H9 (cell line): ENCODE data around the gene RAB5IF. TPM values are rescaled to one million over a fixed set of nuclear protein-coding genes. Genes with fewer than 3 reads are reported as not detected.

Source experiments
- DNase-seq: peaks from one replicate; pipeline ENCODE4 v3.0.0-alpha.2; 2017
- H2AFZ ChIP-seq: one replicate; pipeline ENCODE4 v1.6.1; 2013; ENCODE audit warnings: mild to moderate bottlenecking, low read length, control low read depth, moderate library complexity
- H2AK5ac ChIP-seq: 2 replicates; pipeline ENCODE4 v1.6.1; 2013; ENCODE audit warnings: low read length, control low read depth, mixed read lengths; ENCODE audit not compliant: insufficient read length
- H2BK120ac ChIP-seq: one replicate; pipeline ENCODE4 v1.6.1; 2013; ENCODE audit warnings: low read depth, mild to moderate bottlenecking, low read length, control low read depth, inconsistent platforms; ENCODE audit not compliant: poor library complexity, severe bottlenecking
- H2BK12ac ChIP-seq: 2 replicates; pipeline ENCODE4 v1.6.1; 2013; ENCODE audit warnings: low read length, control low read depth, mixed read lengths, low read depth; ENCODE audit not compliant: insufficient read length
- H2BK15ac ChIP-seq: 2 replicates; pipeline ENCODE4 v1.6.1; 2013; ENCODE audit warnings: low read depth, low read length, control low read depth
- H2BK20ac ChIP-seq: one replicate; pipeline ENCODE4 v1.6.1; 2013; ENCODE audit warnings: low read depth, mild to moderate bottlenecking, low read length, control low read depth, inconsistent platforms; ENCODE audit not compliant: poor library complexity, severe bottlenecking
- H2BK5ac ChIP-seq: 2 replicates; pipeline ENCODE4 v1.6.1; 2013; ENCODE audit warnings: low read length, control low read depth, mixed read lengths; ENCODE audit not compliant: insufficient read length
- H3K14ac ChIP-seq: 2 replicates; pipeline ENCODE4 v1.6.1; 2013; ENCODE audit warnings: low read length, control low read depth; ENCODE audit not compliant: insufficient read depth
- H3K18ac ChIP-seq: 2 replicates; pipeline ENCODE4 v1.6.1; 2013; ENCODE audit warnings: low read depth, mild to moderate bottlenecking, mixed read lengths, low read length, control low read depth; ENCODE audit not compliant: insufficient read length
- H3K23ac ChIP-seq: 2 replicates; pipeline ENCODE4 v1.6.1; 2013; ENCODE audit warnings: low read length, control low read depth, mixed read lengths, low read depth; ENCODE audit not compliant: insufficient read length
- H3K23me2 ChIP-seq: 2 replicates; pipeline ENCODE4 v1.6.1; 2013; ENCODE audit warnings: low read depth, mild to moderate bottlenecking, mixed read lengths, low read length, control low read depth; ENCODE audit not compliant: insufficient read length, poor library complexity, severe bottlenecking
- H3K27ac ChIP-seq: 2 replicates; pipeline ENCODE4 v1.5.1; 2013; ENCODE audit warnings: low read length, control low read depth, mixed read lengths, low read depth; ENCODE audit not compliant: insufficient read length
- H3K27me3 ChIP-seq: 2 replicates; pipeline ENCODE4 v1.6.1; 2013; ENCODE audit warnings: low read length, control low read depth, inconsistent platforms; ENCODE audit not compliant: insufficient read depth
- H3K4ac ChIP-seq: 2 replicates; pipeline ENCODE4 v1.6.1; 2013; ENCODE audit warnings: low read depth, mild to moderate bottlenecking, control low read depth, inconsistent platforms, low read length, moderate library complexity
- H3K4me1 ChIP-seq: 2 replicates; pipeline ENCODE4 v1.6.1; 2013; ENCODE audit warnings: low read length, control low read depth, inconsistent platforms; ENCODE audit not compliant: insufficient read depth
- H3K4me2 ChIP-seq: 2 replicates; pipeline ENCODE4 v1.6.1; 2013; ENCODE audit warnings: low read length, control low read depth, mixed read lengths; ENCODE audit not compliant: insufficient read length, insufficient read depth
- H3K56ac ChIP-seq: 2 replicates; pipeline ENCODE4 v1.6.1; 2013; ENCODE audit warnings: low read depth, mild to moderate bottlenecking, mixed read lengths, low read length, control low read depth; ENCODE audit not compliant: insufficient read length
- H3K79me1 ChIP-seq: 2 replicates; pipeline ENCODE4 v1.6.1; 2013; ENCODE audit warnings: low read depth, mild to moderate bottlenecking, moderate library complexity, low read length, control low read depth, inconsistent platforms; ENCODE audit not compliant: insufficient read depth, poor library complexity, severe bottlenecking
- H3K79me2 ChIP-seq: 2 replicates; pipeline ENCODE4 v1.6.1; 2013; ENCODE audit warnings: low read length, control low read depth, inconsistent platforms; ENCODE audit not compliant: insufficient read depth
- H3K9ac ChIP-seq: 2 replicates; pipeline ENCODE4 v1.6.1; 2013; ENCODE audit warnings: low read length, control low read depth, mixed read lengths; ENCODE audit not compliant: insufficient read length; ENCODE audit errors: extremely low read depth
- H3K9me3 ChIP-seq: one replicate; pipeline ENCODE4 v1.6.1; 2013; ENCODE audit warnings: low read depth, low read length, inconsistent platforms; ENCODE audit not compliant: control insufficient read depth
- H3T11ph ChIP-seq: one replicate; pipeline ENCODE4 v1.6.1; 2013; ENCODE audit warnings: mild to moderate bottlenecking, low read length, control low read depth, inconsistent platforms
- H4K20me1 ChIP-seq: one replicate; pipeline ENCODE4 v1.6.1; 2013; ENCODE audit not compliant: control insufficient read depth, insufficient read length, insufficient read depth
- H4K5ac ChIP-seq: 2 replicates; pipeline ENCODE4 v1.6.1; 2013; ENCODE audit warnings: low read depth, mild to moderate bottlenecking, mixed read lengths, low read length, control low read depth; ENCODE audit not compliant: insufficient read length
- H4K8ac ChIP-seq: replicated peaks from 2 replicates; pipeline ENCODE4 v1.6.1; 2013; ENCODE audit warnings: low read length, control low read depth, mixed read lengths, low read depth; ENCODE audit not compliant: insufficient read length
- H4K91ac ChIP-seq: 2 replicates; pipeline ENCODE4 v1.6.1; 2013; ENCODE audit warnings: low read depth, mild to moderate bottlenecking, moderate library complexity, mixed read lengths, low read length, control low read depth; ENCODE audit not compliant: insufficient read length
- H3K27ac Mint-ChIP-seq, 3 experiments: 2 replicates in 2 of 3; 3 replicates in 1 of 3; pipeline ENCODE4 v1.8.0; 2020 to 2021; ENCODE audit warnings: mixed read lengths in 3 of 3, mild to moderate bottlenecking in 1 of 3, moderate library complexity in 1 of 3
- H3K27me3 Mint-ChIP-seq: 2 replicates; pipeline ENCODE4 v1.8.0; 2021; ENCODE audit warnings: low read depth, mild to moderate bottlenecking, moderate library complexity, mixed read lengths
- H3K36me3 Mint-ChIP-seq, 3 experiments: 2 replicates in 2 of 3; 3 replicates in 1 of 3; pipeline ENCODE4 v1.8.0; 2020 to 2021; ENCODE audit warnings: low read depth in 3 of 3, mixed read lengths in 3 of 3; ENCODE audit not compliant: insufficient read depth in 1 of 3
- H3K4me1 Mint-ChIP-seq, 2 experiments: 2 replicates each; pipeline ENCODE4 v1.8.0; 2020; ENCODE audit warnings: mixed read lengths in 2 of 2
- H3K4me3 Mint-ChIP-seq, 2 experiments: 2 replicates in 1 of 2; 3 replicates in 1 of 2; pipeline ENCODE4 v1.8.0; 2020 to 2021; ENCODE audit warnings: mild to moderate bottlenecking in 2 of 2, mixed read lengths in 2 of 2, moderate library complexity in 1 of 2
- H3K9me3 Mint-ChIP-seq, 2 experiments: 2 replicates in 1 of 2; 3 replicates in 1 of 2; pipeline ENCODE4 v1.8.0; 2020; ENCODE audit warnings: mild to moderate bottlenecking in 2 of 2, mixed read lengths in 2 of 2, moderate library complexity in 1 of 2
- CTCF ChIP-seq: fragments of 200-600 bp; sonication (generic); conservative IDR thresholded peaks from 3 replicates; pipeline ENCODE4 v1.8.0; 2021; ENCODE audit warnings: antibody characterized with exemption, mild to moderate bottlenecking
- WGBS: extraction: QIAGEN DNeasy Blood & Tissue Kit; methylation state at CpG from one replicate; pipeline ENCODE4 v1.1.7; 2013; ENCODE audit warnings: missing lambda C conversion rate, low lambda C conversion rate, mixed read lengths; ENCODE audit not compliant: insufficient read length; ENCODE audit errors: extremely low coverage; 5-methylcytosine and 5-hydroxymethylcytosine counted together
- total RNA-seq: library from RNA; stranded (reverse); gene quantifications from 2 replicates; pipeline ENCODE4 v1.2.1, GENCODE V29; 2021

The RAB5IF gene
- total RNA-seq, 1 experiment from 2014 or later: 96.5 TPM

DNA sequence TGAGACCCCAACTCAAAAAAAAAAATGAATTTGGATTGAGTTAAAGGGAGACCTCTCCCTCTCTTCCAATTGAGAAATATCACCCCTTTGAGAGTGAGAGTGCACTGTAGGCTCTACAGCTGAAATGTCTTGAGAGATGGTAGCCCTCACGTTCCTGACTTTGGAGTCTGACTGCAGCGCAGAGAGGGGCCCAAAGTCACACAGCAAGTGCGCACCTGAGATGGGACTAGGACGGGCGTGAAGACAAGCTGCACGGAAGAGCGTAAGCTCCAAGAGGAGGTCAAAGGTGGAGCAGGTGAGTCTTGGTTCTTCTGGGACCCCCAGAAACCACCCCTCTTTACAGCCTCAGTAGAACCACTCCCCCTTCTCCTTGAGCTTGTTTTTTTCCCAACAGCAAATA lies 39.8 kb downstream of the RAB5IF start:
- no peak overlapping the region for H2BK20ac ChIP-seq
- H3K9me3 ChIP-seq: no peaks in the 10 kb centered on the region
- TF ChIP-seq CTCF: no peak
- H3K23ac ChIP-seq: no peak overlapping the region
- no CpG with 5 or more reads among the region's 7 CpGs for WGBS
- no peak for DNase-seq
- H4K8ac ChIP-seq: no peak overlapping the region
- H2BK5ac ChIP-seq: no peak overlapping the region
- H4K5ac ChIP-seq: no peak overlapping the region
- no peaks in the 10 kb centered on the region for H3K9me3 Mint-ChIP-seq
- no peak overlapping the region for H2BK15ac ChIP-seq
- no peak overlapping the region for H2BK12ac ChIP-seq
- no peaks in the 10 kb centered on the region for H3K27me3 ChIP-seq
- peaks cover 33% of the 10 kb centered on the region in 2 experiments for H3K4me1 Mint-ChIP-seq
- no peak overlapping the region for H3K14ac ChIP-seq
- H3K23me2 ChIP-seq: no peaks in the 10 kb centered on the region
- H2AK5ac ChIP-seq: no peak overlapping the region
- H3K4me3 Mint-ChIP-seq: no peak overlapping the region
- no peak overlapping the region for H3K9ac ChIP-seq
- no peak overlapping the region for H3T11ph ChIP-seq
- no peaks in the 10 kb centered on the region for H4K20me1 ChIP-seq
- H3K27ac Mint-ChIP-seq: no peak overlapping the region; a peak in 1 of 7 replicates
- H3K79me2 ChIP-seq: no peaks in the 10 kb centered on the region
- H3K4ac ChIP-seq: no peak overlapping the region
- no peaks in the 10 kb centered on the region for H3K79me1 ChIP-seq
- no peaks in the 10 kb centered on the region; the same call in 1 of the 2 replicates for H3K27me3 Mint-ChIP-seq
- no peak overlapping the region for H4K91ac ChIP-seq
- no peaks in the 10 kb centered on the region for H3K36me3 Mint-ChIP-seq
- H3K4me2 ChIP-seq: no peak overlapping the region
- H3K27ac ChIP-seq: no peak overlapping the region
- H3K18ac ChIP-seq: no peak overlapping the region
- no peak overlapping the region for H3K56ac ChIP-seq
- H3K4me1 ChIP-seq: peaks cover 8% of the 10 kb centered on the region; the same call in 1 of the 2 replicates
- no peak overlapping the region for H2BK120ac ChIP-seq
- H2AFZ ChIP-seq: no peak overlapping the region
